KG1 (cell line): ENCODE data around the gene PCTP.

Source experiments
- DNase-seq: peaks from one replicate; lab custom pipeline; 2025; lab: John Stamatoyannopoulos, UW

The PCTP gene

GRCh38 chr17:55806745-55807495 lies 56.1 kb downstream of the PCTP start:
- no peak for DNase-seq

- no peak for DNase-seq
Measured at GRCh38 chr17:55811536-55811935, 60.7 kb downstream of the PCTP start.

DNA sequence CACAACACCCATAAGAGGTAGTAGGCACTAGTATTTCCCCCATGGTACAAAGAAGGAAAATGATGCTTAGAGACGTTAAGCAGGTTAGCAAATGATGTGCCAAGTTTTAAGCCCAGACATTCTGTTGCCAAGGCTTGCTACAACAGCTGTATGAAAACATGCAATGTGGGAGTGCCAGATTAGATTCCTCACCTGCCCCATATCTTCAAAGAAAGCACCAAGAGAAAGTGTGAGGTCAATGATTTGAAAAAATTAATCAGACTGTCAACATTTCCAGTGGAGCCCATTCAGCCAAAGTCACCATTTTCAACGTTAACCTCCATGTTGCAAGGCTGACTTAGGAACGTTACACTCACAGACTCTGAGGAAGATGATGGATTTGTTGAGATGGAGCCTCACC lies 61.5 kb downstream of the PCTP start:
- DNase-seq = no peak

GRCh38 chr17:55813944-55814343 lies 63.1 kb downstream of the PCTP start:
- DNase-seq = no peak

- DNase-seq = no peak
Measured at GRCh38 chr17:55814377-55814776, 63.5 kb downstream of the PCTP start.

DNA sequence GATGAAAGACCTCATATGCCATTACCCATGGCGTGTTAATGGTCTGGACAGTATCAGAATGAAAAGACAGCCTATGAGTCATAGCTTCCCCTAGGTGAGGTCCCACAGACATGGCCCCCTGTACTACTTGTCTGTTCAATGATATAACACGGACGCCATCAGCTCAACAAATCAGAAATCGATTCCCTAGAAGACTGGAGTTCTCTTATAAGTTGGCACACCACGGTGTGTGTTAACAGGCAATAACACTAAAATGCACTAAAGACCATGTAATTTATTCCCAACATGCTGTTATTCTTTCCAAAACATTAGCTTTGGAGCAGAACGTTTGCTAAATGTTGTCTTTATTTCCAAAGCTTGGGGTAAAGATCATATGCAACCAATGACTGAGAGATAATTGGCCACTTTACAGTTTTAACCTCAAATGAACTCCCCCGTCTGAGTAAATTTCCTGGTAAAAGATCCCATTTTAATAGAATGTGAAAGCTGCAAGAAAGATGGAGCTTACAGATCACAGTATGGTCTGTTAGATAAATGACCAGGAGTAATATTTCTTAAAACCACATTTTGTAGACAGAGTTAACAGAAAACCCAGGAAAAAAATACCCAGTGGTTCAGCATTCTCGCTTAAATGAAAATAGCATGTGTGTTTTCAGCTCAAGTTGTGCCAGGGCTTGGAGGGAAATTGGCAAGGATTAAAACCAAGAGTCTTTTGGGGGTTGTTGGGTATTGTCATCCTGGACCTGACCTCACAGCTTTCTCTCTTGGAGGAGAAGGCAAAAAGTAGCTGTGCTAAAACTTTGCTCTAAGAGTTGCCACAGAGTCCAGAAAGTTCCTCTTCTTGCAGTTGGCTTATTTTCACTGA lies 65.9 kb downstream of the PCTP start:
- DNase-seq = no peak

- DNase-seq = no peak
Measured at GRCh38 chr17:55817397-55817709, 66.5 kb downstream of the PCTP start.

DNA sequence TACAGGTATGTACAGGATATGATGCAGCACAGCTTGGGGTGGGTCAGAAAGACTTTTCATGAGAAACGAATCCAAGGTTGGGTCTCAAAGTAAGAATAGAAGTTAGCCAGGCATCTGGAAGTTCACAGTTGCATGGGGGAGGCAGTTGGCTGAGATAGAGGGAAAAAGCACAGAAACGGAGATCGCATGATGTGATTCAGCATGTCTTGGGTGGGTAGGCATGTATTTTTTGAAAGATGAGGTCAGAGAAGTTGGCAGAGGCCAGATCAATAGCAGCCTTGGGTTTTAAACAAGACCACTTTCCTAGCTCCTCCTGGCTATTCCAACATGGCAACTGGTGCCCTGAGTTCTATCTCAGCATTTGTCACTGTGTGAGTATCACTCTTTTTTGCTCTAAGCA lies 67.2 kb downstream of the PCTP start:
- no peak for DNase-seq

DNA sequence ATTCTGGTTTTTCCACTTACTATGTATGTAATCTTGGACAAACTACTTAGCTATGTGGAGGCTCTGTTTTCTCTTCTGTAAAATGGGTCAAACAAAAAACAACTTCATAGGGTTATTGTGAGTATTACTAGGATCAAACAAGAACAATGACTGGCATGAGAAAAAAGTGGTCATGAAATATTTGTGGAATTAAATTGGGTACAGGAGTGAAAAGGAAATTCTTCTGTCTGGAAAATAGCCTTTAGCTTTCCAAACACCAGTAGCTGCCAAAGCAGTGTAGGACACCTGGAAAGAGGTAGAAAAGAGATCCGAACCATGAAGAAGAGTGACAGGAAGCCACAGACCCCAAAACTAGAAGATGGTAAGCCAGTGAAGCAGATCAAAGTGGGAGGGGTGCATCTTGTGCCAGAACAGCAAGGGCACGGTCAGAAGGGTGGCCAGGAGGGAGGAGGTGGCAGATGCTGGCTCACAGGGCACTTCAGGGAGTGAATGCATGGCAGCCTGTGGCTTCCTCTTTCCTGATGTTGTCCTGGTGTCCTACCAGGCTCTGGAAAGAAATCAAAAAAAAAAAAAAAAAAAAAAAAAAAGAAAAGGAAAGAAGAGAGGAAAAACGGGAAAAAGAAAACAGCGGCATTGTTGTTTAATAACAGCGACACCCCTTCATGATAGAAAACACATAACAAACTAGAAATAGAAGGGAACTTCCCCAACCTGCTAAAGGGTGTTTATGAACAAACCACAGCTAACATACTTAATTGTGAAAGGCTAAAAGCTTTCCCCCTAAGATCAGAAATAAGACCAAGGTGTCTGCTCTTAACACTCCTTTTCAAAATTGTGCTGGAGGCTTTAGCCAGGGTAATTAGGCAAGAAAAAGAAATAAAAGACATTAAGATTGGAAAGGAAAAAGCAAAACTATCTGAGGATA lies 67.9 kb downstream of the PCTP start:
- DNase-seq = no peak

DNA sequence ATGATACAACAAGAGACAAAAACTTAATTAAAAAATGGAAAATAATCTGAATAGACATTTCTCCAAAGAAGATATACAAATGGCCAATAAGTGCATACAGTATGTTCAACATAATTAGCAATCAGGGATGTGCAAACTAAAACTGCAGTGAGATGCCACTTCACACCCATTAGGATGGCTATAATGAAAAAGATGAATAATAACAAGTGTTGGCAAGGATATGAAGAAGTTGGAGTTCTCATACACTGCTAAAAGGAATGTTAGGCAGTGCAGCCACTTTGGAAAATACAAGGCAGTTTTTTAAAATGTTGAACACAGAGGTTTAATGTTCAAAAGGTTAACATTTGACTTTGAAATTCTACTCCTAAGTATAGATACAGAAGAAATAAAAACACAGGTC lies 69.8 kb downstream of the PCTP start:
- DNase-seq = no peak

- DNase-seq = no peak
Measured at GRCh38 chr17:55822028-55822427, 71.2 kb downstream of the PCTP start.

- DNase-seq = no peak
Measured at GRCh38 chr17:55825213-55825612, 74.4 kb downstream of the PCTP start.
